NCI-H2107 treated with DMSO at 0.1 percent for 48 hours (cell line): ENCODE results near the gene FZD1.
A peak's percentile ranks its signal among the peaks of the same experiment; 100 is the strongest.

Source experiments
- DNase-seq: peaks from one replicate; lab custom pipeline; 2025; ENCODE audit not compliant: unreplicated experiment; lab: John Stamatoyannopoulos, UW

The FZD1 gene

DNA sequence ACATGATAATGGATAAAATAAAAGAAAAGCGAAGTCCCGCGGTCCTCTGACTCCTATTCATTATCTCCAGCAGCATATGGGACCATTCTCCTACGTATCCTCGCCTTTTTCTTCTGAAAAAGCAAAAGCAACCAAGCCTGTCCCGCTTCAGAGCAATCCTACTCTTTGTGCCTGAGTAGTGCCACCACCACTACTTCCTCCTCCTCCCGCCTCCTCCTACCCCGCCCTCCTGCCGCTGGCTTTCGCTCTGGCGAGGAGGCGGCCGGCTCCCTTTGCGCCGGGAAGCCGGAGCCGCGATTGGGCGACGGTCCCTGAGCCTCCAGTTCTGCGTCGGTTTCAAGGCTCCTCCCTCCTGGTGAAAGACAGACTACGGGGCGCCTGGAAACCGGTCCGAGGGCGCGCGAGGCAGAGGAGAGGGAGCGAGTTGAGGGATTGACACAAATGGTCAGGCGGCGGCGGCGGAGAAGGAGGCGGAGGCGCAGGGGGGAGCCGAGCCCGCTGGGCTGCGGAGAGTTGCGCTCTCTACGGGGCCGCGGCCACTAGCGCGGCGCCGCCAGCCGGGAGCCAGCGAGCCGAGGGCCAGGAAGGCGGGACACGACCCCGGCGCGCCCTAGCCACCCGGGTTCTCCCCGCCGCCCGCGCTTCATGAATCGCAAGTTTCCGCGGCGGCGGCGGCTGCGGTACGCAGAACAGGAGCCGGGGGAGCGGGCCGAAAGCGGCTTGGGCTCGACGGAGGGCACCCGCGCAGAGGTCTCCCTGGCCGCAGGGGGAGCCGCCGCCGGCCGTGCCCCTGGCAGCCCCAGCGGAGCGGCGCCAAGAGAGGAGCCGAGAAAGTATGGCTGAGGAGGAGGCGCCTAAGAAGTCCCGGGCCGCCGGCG, at the start of gene FZD1:
FZD1 (plus strand) TSS at position 388 of the 878 bp plus-strand sequence; CDS start at position 836, 448 bp downstream.
- peak; percentile 94 for DNase-seq

DNA sequence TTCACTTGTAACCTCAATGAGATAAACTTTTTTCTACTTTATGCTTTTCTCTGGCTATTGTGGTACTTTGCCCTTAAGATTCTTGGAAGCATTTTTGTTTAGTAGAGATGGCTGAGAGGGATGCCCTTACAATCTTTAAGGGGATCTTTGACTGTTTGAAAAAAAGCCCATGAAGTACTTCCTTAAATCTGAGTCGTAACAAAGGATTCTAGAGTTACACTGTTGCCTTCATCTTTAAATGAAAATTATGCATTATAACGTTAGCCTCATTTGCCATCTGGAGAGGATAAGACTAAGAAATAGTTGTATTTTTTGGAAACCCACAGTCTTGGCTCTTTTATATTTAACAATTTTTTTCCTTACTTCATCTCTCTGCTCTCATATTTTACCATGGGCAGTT, 37.8 kb upstream of the FZD1 start:
- no peak for DNase-seq

DNA sequence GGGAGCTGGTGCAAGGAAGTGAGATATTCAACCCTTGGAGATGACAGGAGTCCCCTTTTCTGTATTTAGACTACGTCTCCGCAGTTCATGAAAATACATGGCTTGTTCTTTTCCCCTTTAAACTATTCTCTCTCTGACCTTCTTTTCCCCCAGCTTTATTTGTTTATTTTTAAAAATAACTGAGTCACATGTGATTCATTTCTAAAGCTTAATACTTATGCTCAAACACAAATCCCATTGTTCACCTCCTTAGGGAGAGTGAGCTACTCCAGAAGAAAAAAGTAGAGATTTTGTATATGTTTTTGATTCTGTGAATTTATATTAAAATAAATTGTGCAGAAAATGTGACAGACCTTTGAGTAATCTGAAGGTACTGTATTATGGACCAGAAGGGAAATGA, 35.9 kb upstream of the FZD1 start:
- DNase-seq: no peak

DNA sequence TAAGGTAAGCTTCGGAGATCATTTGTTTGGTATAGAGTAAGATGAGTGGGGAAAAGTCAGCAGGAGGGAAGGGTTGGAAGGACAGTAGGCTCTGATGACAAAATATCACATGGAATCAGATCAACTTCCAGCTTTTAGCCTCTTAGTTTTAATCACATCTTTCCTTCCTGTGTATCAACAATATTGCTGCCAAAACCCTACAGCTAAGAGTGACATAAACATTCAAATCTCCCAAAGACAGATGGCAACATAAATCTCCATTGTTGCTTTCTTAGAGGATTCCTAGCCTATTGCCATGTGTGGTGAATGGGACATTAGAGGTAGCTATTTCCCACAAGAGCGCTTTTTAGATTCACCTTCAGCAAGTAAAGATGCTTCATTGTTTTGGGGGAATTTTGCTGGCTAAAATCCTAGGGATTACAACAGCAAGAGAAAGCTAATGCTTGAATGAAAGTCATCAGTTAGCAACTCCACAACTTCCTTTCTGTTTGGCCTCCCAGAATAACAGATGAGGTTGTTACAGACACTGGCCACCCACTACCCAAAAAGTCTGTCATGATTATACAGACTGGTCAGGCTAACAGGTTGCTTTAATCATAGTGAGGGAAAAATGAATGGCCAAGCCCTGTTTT, 35.2 kb upstream of the FZD1 start:
- peak; percentile 78 for DNase-seq

DNA sequence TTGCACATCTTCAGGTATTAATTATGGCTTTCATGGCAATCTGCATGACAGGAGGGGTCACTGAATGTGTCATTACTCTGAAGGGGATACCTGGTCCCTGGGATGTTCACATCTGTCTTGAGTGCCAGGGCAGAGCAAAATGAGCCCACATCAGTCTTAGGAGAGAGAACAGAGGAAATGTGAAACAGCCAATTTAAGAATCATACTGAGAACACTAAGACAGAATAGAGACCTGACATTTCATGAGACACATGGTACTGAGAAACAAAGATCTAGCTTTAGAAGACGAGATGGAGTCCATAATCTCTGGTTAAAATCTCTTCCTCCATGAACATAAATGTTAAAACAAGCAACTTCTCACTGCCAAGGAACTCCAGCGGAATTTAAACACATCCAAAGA, 34.1 kb upstream of the FZD1 start:
- DNase-seq: no peak

DNA sequence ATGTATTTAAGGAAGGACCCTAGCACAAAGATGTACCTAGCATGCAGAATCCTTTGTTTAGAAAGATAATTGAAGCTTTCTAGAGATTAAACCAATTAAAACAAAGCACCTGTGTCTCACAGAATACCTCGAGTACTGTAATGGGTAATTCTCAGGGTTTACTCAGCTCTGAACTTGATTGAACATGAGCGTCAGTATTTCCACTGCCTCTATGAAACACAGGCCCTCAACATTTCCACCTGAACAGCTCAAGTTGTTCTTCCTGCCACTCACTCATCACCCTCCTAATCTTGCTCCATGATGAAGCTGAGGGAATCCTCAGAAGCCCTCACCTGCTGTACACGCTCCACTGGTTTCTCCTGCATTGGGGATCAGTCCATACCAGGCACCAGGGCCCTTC, 33.7 kb upstream of the FZD1 start:
- DNase-seq: no peak

DNA sequence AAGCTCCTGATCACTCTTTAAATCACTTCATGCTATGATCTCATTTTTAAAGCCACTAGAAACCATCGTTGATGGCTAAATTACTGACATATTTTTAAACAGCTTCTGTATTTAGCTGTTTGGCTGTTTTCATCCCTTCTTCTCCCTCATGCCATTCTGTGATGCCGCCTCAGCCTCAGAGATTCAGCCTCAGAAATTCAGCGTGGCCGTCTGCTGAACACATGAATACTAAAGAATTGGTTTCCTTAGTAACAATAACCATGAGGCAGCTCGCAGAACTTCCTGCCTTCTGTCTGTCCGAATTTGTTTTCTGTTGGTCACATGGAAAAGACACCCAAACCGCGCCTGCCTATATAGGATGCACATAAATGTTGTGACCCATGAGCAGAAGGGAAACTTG, 31.0 kb upstream of the FZD1 start:
- no peak for DNase-seq

DNA sequence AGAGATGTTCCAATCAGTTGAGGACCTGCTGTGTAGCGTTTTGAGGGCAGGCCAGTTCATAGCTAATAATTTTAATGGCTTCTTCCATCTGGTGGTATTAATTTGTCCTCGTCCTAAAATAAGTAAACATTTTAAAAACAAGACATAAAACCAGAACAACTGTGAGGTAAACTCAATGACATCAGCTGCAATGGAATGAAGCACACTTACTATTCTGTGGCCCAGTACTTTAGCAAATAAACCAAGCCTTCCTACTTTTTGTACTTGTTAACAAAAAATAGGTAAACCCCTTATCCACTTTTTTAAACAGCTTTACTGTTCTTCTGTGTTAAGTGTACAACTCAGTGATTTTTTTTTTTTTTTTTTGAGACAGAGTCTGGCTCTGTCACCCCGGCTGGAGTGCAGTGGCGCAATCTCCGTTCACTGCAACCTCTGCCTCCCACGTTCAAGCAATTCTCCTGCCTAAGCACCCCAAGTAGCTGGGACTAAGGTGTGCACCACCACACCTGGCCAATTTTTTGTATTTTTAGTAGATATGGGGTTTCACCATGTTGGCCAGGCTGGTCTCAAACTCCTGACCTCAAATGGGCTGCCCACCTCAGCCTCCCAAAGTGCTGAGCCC, 28.9 kb upstream of the FZD1 start:
- DNase-seq: no peak

DNA sequence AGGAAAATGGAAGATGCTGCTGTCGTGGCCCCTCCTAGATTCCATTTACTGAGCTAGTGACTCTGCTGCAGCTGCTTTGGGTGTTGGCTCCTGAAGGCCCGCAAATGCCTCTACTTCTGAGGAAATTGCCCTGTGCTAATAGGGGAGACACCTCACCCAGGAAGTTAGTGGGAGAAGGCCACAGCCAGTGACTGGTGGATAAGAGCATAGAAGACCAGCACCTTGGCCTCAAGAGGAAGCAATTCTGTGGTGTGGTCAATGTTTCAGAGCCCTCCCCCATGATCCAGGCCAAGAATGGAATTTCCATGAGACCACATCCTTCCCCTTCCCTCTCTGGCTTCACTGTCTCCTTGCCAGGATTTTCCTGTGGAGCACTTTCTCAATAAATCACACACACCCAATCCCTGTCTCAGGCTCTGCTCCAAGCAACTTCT, 25.0 kb upstream of the FZD1 start:
- DNase-seq: no peak

DNA sequence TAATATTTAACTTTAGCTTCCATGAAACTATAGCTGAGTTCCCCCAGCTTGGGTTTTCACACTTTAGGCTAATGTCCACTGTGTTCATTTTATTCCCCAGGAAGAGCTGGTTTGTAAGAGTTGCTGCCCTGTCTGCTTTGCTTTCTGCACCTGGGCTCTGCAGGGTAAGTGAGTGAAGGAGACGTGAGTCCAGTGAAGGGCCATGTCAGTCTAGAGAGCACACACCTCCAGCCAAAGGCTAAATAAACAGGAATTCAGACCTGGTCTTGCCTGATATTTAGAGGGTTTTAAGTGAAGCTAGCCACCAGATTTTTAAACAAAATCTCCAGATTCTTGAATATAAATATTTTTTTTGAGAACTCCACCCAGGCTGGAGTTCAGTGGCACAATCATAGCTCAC, 24.5 kb upstream of the FZD1 start:
- DNase-seq: no peak

DNA sequence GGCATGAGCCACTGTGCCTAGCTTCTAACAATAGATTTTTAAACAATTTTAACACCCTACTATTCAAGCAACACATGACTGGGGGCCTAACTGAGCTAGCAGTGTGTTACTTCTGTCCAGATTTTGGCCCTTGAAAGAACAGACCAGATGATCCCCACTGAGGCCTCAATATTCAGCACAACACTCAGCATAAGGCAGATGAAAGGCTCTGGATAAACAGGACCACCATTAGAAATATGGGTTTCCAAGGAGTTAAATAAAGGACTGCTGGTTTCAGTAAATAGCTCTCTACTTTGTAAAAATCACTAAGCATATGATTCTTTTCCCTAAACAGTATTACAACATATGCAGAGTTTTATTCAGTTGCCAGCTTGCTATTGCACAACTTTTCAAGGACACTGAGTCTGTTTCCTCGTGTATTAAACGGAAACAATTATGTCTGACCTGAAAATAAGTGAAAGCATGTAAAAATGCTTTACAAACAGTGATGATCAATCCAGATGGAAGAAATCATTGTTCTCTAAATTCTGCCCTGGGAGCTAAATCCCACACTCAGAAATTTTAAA, 23.8 kb upstream of the FZD1 start:
- DNase-seq: no peak

DNA sequence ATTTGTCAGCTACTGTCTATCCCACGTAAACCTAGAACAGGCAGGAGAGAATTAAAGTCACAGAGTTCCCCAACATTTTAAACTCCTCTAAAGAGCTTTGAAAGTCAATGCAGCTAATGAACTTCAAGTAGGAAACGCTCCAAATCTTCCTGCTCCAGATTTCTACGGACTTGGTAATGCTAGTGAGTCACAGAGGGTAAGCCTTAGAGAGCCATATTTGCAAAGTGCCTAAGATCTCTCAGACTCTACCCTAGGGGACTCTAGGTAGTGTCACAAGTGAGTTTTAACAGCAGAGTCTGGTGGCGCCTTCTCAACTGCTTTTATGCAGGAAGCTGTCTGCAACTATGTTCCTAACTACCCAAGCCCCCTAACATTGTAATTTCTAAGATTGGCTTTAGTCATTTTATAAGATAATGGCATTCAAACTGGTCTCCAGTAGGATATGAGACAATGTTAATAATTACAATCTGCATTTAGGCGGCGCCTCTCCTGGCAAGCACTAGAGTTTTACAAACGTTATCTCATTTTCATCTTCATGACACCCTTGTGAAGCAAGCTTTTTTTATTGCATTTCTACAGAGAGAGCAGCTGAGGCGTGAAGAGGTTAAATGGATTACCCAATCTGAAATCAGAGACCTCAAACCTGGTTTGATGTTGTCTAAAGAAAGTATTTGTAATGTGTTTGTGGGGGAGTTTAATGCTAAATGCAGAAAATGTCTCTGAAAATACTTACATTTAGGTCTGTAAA, 22.0 kb upstream of the FZD1 start:
- no peak for DNase-seq

DNA sequence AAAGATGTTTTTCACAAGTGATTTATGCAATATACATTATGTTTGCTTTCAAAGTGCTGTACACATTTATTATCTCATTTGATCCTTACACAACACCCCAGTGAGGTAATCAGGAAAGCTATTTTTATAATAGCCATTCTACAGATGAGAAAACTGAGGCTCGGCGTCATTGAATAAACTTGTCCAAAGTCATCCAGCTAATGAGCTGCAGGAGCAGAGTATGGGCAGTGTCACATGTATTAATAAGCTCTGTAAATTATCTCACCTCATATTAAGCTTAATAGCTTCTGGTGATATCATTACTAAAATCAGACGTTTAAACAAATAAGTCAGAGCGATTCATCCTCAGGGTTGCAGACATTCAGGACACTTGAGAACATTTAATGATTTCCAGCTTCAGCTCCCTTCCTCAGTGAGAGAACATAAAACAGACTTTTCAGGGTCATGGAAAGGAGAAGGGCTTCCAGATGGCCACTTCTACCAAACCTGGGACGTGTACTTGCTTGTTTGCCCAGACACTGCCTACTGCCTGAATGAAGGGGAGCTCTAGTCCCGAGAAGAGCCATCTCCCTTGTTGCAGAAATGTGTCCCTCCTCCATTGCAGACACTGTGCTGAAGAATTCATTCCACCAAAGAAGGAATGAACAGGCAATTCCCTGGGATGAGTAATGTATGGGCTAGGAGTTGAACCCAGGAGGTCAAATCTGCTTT, 20.5 kb upstream of the FZD1 start:
- DNase-seq: no peak

DNA sequence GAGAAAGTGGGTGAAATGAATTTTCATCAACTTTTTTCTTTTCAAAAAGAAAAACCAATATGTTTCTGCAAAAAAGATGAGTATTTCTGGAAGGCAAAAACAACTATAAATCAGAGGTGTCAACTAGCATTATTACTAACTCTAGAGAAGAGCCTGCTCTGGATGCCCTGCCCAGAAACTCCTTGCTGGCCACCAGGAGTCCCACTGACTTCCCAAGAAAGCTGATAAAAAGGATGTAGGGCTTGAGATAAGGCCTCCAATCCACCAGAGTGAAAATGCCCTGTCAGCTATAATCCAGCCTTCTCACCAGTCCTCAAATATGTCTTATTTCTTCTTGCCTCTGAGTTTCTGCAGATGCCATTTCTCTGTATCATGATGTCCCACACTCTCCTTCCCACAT, 16.7 kb upstream of the FZD1 start:
- DNase-seq: no peak

DNA sequence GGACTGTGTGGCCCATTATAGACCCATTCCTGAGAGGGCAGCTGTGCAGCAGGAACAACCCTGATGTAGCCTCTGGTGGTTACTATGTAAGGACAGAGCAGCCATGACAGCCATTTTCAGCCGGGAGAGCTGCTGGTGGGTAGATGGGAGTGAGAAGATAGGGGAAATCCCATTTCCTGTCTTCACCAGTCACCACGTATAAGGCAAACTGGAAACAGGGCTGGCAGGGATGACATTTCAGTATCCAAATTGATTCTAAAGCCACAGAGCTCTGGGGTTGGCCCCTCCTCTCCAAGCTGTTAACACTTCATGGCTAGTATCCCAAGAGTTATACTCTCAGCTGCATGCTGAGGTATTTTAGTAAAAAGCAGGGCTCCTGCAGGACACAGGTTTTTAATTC, 15.2 kb upstream of the FZD1 start:
- DNase-seq: no peak

DNA sequence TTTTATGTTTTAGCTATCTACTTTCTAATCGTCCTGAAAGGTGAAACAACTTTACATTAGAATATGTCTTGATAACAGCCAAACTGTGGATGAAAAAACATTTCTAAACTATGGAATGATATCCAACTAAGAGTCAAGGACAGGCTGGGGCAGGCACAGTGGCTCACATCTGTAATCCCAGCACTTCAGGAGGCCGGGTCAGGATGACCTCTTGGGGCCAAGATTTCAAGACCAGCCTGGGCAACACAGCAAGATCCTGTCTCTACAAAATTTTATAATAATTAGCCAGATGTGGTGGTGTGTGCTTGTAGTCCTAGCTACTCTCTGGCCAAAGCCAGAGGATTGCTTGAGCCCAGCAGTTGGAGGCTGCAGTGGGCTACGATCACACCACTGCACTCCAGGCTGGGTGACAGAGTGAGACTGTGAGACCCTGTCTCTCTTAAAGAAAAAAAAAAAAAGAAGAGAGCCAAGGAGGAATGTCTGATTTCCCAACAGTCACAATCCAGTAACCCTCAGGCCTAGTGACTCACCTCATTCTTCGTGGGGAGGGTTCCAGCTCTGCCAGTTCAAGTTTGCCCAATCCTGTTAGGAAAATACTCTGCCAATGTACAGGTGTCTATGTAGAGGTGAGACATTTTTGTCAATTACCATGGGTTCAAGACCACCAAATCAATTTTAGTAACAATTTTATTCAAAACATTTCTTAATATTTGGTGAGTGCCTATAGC, 14.6 kb upstream of the FZD1 start:
- no peak for DNase-seq

DNA sequence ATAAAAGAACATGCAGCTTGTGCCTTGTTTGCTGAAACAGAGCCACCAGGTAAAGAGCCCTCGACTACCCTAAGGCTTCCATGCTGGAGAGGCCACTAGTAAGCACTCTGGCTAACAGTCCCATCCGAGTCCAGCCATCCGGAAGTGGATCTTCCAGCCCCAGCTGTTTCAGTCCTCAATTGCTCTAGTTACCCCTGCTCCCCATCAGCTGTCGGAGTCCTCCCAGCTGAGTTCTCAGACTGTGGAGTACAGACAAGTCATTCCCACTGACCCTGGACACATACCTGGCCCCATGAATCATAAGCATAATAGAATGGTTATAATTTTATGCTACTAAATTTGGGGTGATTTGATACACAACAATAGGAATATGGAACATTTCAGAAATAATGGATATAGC, 13.5 kb upstream of the FZD1 start:
- no peak for DNase-seq

DNA sequence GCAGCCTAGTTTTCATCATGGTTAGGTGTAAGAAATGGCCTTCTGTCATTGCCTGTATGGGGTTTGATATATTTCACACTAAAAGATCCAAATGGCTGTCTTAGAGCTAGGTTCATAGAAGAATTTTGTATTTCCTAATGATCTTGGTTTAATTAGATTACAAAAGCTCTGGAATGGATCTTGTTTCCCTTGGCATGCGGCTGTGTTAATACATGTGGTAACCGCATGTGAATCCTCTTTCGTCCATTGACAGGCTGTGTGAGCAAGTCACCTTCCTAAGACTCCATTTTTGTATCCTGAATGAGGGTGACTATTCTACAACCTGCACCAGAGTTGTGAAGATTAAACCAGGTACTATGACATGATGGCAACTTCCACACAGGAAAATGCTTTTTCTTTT, 12.4 kb upstream of the FZD1 start:
- no peak for DNase-seq

DNA sequence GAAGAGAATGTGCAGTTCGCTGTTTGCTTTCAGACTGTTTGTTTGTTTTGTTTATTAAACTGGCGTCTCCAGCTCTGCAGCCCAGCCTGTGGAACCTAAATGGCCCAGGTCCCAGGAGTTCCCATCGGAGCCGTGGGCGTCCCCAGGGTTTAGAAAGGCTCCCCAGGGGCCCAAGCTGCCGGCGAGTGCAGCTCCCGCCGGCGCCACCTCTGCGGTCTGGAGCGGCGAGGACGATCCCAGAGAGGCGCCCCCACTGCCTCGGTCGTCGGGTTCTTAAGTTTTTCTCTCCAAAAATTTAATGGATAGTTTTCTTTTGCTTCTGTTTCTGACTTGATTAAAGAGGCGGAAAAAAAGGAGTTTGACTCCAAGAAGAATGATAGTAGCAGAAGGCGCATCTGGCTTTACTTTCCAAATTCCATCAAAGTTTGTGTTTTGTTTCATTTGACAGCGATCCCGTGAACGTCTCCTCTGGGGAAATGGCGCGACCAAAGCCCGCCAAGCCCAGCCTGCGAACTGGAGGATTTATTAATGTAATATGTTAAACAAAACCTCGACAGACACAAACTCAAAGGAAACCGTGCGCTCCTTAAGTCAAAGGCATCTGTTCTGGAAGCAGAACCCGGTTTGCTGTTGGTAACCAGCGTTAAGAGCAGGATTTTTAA, 718 bp upstream of the FZD1 start:
- peak; percentile 63 for DNase-seq
